ENCODE results near the gene GAL3ST2. TPM values are rescaled to one million over a fixed set of nuclear protein-coding genes. Genes with fewer than 3 reads are reported as not detected.

Gene GAL3ST2
- total RNA-seq, 4 donors from 2014 or later: 0.21 to 0.29 TPM; not detected in 2

DNA sequence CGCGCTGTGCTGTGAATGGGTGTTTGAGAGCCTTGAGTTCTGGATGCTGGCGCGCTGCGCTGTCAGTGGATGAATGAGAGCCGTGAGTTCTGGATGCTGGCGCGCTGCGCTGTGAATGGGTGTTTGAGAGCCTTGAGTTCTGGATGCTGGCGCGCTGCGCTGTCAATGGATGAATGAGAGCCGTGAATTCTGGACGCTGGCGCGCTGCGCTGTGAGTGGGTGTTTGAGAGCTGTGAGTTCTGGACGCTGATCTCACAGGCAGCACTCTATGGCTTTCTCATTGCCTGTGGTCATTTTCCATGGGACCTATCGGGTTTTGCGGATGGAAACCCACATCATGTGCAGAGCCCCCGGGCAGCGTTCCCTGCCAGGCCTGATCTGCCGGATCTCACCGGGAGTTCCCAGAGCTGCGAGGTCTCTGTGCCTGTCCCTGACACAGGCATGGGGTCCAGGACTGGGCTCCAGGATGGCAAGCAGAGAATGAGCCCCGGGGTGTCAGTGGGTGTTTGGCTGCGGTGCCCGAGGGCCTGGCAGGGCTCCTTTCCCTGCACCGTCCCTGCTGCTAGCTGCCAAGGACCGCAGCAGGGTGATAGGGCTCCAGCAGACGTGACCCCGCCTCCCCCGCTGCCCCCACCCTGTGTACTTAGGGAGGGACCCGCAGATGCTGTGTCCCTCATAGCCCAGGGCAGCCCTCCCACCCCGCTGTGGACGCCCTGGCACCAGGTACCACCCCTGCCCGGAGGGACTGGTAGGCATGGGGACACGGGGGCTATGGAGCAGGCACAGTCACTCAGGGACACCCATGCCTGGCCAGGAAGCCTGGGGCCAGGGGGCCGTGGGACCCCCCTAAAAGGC is 72.4 kb downstream of the GAL3ST2 start:
- H3K36me3 ChIP-seq: no peaks in the 10 kb centered on the region
- TF ChIP-seq POLR2A (IDR thresholded peaks at IDR 0.05): no peak
- TF ChIP-seq, protein P1, sequence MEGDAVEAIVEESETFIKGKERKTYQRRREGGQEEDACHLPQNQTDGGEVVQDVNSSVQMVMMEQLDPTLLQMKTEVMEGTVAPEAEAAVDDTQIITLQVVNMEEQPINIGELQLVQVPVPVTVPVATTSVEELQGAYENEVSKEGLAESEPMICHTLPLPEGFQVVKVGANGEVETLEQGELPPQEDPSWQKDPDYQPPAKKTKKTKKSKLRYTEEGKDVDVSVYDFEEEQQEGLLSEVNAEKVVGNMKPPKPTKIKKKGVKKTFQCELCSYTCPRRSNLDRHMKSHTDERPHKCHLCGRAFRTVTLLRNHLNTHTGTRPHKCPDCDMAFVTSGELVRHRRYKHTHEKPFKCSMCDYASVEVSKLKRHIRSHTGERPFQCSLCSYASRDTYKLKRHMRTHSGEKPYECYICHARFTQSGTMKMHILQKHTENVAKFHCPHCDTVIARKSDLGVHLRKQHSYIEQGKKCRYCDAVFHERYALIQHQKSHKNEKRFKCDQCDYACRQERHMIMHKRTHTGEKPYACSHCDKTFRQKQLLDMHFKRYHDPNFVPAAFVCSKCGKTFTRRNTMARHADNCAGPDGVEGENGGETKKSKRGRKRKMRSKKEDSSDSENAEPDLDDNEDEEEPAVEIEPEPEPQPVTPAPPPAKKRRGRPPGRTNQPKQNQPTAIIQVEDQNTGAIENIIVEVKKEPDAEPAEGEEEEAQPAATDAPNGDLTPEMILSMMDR (IDR thresholded peaks at IDR 0.05): no peak
- H3K27me3 ChIP-seq: no peaks in the 10 kb centered on the region
- H3K9me3 ChIP-seq: no peaks in the 10 kb centered on the region
- peaks cover 0 to 5% of the 10 kb centered on the region in 2 donors for H3K4me1 ChIP-seq
- H3K27ac ChIP-seq: no peak overlapping the region
- intact Hi-C loops (cut with DNase I; ENCODE audit: low total_unique reads): no loop called here
- no peak overlapping the region for H3K4me3 ChIP-seq
- no peak for DNase-seq

DNA sequence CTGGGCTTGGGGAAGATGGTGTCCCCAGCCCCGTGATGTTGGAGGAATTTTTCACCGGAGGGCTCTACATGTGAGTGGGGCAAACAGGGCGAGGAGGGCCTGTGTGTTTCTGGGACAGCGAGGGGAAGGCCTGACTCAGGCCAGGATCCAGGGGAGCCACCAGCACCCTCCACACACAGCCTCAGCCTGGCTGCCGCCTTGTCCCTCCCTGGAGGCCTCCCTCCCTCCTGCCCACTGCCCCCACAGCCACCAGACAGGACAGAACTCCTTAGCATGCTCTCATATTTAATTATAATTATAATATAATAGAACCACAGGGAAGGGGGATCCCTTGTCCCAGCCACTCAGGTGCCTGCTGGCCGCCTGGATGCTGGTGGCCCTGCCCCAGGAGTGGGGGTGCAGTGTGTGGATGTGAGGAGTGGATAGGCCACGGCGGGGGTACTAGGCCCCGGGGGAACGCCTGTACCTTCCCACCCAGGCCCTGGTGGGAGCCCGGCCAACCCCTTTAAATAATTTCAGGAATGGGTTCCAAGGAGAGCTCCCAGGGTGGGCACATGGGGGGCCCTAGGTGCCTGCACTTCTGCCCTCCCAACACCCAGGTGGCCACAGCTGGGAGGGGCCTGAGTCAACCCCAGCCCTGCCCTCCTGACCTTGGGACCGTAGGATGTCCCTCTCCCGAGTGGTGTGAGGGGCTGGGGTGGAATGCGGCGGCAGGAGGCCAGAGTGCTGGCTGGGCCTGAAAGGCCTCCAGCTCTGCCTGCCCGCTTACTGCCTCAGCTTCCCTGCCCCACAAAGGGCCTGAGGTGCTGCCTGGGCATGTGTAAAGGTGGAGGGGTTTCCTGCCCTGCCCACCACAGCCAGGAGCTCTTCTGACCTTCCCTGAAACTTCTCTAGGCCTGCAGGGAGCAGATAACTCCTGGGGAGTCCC is 73.3 kb downstream of the GAL3ST2 start:
- TF ChIP-seq POLR2A (IDR thresholded peaks at IDR 0.05): no peak
- TF ChIP-seq, protein P1 (IDR thresholded peaks at IDR 0.05): no peak
- H3K27ac ChIP-seq: no peak overlapping the region
- H3K9me3 ChIP-seq: no peaks in the 10 kb centered on the region
- DNase-seq: peak in 1 of 2 donors; percentile 8
- H3K27me3 ChIP-seq: no peaks in the 10 kb centered on the region
- H3K4me3 ChIP-seq: no peak overlapping the region
- intact Hi-C loops (cut with DNase I; ENCODE audit: low total_unique reads): no loop called here
- H3K36me3 ChIP-seq: no peaks in the 10 kb centered on the region
- no peaks in the 10 kb centered on the region for H3K4me1 ChIP-seq

DNA sequence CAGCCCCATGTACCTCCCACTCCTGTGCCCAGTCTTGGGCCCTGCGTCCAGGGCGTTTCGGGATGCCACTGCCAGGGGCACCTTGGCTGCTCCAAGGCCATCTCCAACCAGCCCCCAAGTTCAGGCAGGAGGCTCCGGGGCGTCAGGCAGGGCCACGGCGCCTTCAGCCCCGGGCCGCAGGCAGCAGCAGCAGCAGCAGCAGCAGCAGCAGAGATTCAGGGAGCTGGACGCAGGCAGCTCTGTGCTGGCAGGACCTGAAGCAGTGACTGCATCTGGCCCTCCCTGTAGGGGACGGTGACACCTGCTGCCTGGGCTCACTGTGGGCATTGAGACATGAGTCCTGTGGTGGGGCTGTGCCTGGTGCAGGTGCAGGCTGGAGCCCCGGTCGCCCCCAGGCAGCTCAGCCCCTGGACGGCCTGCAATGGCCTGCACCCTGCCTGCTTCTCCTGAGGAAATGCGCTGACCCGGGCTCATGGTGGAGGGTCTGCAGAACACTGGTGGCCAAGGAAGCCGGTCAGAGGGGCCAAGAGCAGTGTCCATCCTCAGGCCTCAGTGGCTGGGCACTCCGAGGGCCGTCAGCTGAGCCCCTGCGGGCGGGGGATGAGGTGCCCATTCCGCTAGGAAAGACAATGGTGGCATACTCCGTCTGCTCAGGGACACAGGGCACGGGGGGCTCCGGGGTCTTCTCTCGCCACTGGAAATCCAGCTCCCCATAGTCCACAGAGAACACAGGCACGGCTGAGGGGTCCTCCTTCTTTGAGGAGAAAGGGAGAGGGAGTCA is 74.1 kb downstream of the GAL3ST2 start:
- no peaks in the 10 kb centered on the region for H3K9me3 ChIP-seq
- TF ChIP-seq POLR2A (IDR thresholded peaks at IDR 0.05): no peak
- TF ChIP-seq, protein P1 (IDR thresholded peaks at IDR 0.05): no peak
- H3K4me3 ChIP-seq: no peak overlapping the region
- intact Hi-C loops (cut with DNase I; ENCODE audit: low total_unique reads): no loop called here
- peak in 1 of 2 donors; percentile 7 for DNase-seq
- no peaks in the 10 kb centered on the region for H3K27me3 ChIP-seq
- no peaks in the 10 kb centered on the region for H3K36me3 ChIP-seq
- no peaks in the 10 kb centered on the region for H3K4me1 ChIP-seq
- no peak overlapping the region for H3K27ac ChIP-seq

DNA sequence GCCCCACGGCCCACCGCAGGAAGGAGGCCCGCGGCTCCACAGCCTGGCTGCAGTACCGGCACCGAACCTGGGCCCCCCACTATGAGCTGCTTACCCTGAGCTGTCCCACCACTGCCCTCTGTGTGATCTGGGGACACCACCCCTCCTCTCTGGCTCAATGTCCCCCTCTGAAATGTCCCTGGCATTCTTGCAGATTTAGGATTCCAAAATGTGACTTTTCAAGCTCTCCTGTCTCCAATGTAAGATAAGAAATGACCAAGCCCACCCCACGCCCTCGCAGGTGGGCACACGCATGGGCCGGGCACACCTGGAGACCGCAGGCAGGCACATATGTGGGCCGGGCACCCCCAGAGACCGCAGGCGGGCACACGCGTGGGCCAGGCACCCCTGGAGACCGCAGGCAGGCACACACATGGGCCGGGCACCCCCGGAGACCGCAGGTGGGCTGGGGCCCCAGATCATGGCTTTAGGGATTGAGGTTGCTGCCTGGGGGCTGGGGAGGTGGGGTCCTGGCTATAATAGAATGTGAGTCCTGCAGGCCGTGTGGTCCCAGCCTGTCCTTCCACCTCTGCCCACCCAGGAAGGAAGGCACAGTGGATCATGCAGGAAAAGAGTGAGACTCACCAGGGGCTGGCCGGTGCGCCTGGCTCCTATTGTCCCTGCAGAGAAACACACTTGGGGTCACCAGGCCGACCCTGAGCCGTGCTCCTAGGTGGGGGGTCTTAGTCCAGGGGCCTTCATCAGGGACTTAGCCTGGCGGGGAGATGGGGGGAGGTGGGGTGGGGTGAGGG is 74.9 kb downstream of the GAL3ST2 start:
- TF ChIP-seq POLR2A (IDR thresholded peaks at IDR 0.05): no peak
- TF ChIP-seq, protein P1 (IDR thresholded peaks at IDR 0.05): no peak
- peak in 1 of 2 donors; percentile 12 for DNase-seq
- H3K27ac ChIP-seq: no peak overlapping the region
- H3K9me3 ChIP-seq: no peaks in the 10 kb centered on the region
- H3K27me3 ChIP-seq: no peaks in the 10 kb centered on the region
- no peak overlapping the region for H3K4me3 ChIP-seq
- H3K36me3 ChIP-seq: no peaks in the 10 kb centered on the region
- no peaks in the 10 kb centered on the region for H3K4me1 ChIP-seq
- intact Hi-C loops (cut with DNase I; ENCODE audit: low total_unique reads): no loop called here

Measured in uterus (tissue), 4 donors.